Vagina (tissue), 2 donors: ENCODE results near the gene SLC7A4.

Experiments used
- POLR2A ChIP-seq, 2 donors: fragments of 450-650 bp; IDR thresholded peaks; one replicate each; pipeline ENCODE4 v1.6.1; 2017; ENCODE audit warnings: antibody characterized with exemption in 2 of 2, mild to moderate bottlenecking in 2 of 2, moderate library complexity in 2 of 2
- TF ChIP-seq, protein P1 (sequence below), 3 experiments: fragments of 450-650 bp in 2 of 3; fragments of 200-600 bp in 1 of 3; sonication (generic) in 1 of 3; IDR thresholded peaks; one replicate each; pipeline ENCODE4 v1.5.1; 2017 to 2019; ENCODE audit warnings: antibody characterized with exemption in 3 of 3, mild to moderate bottlenecking in 2 of 3, moderate library complexity in 2 of 3

GRCh38 chr22:21080435-21081137 is 48.2 kb upstream of the SLC7A4 start:
- no peak for TF ChIP-seq POLR2A (IDR thresholded peaks at IDR 0.05)
- TF ChIP-seq, protein P1, sequence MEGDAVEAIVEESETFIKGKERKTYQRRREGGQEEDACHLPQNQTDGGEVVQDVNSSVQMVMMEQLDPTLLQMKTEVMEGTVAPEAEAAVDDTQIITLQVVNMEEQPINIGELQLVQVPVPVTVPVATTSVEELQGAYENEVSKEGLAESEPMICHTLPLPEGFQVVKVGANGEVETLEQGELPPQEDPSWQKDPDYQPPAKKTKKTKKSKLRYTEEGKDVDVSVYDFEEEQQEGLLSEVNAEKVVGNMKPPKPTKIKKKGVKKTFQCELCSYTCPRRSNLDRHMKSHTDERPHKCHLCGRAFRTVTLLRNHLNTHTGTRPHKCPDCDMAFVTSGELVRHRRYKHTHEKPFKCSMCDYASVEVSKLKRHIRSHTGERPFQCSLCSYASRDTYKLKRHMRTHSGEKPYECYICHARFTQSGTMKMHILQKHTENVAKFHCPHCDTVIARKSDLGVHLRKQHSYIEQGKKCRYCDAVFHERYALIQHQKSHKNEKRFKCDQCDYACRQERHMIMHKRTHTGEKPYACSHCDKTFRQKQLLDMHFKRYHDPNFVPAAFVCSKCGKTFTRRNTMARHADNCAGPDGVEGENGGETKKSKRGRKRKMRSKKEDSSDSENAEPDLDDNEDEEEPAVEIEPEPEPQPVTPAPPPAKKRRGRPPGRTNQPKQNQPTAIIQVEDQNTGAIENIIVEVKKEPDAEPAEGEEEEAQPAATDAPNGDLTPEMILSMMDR (IDR thresholded peaks at IDR 0.05): no peak
